ENCODE data around the gene APBB2. TPM values are rescaled to one million over a fixed set of nuclear protein-coding genes. Genes with fewer than 3 reads are reported as not detected.
A peak's percentile ranks its signal among the peaks of the same experiment; 100 is the strongest.

APBB2 gene
- total and polyA plus RNA-seq, 2 of the 4 experiments (the other 2 are of a cell fraction), result 47.9 to 75.5 TPM

GRCh38 chr4:41146716-41147506, 67.4 kb downstream of the APBB2 start:
- peak; percentile 66 for TF ChIP-seq CEBPB (IDR thresholded peaks at IDR 0.05; ENCODE audit: low read depth, low read length)
- TF ChIP-seq CHD1 (IDR thresholded peaks at IDR 0.05; ENCODE audit: low read depth, low read length), result no peak
- H4K91ac ChIP-seq (ENCODE audit: insufficient read depth, low read depth, low read length), result peak overlapping the region; percentile 49
- BruUV-seq (replicated peaks), result no TSS peak
- peaks cover 27 to 48% of the 10 kb centered on the region in 2 experiments for H3K79me1 ChIP-seq (ENCODE audit: low read depth in 1 of 2, low read length in 2 of 2)
- peak overlapping the region; percentile 34; the same call in 1 of the 2 replicates for H3K56ac ChIP-seq (ENCODE audit: extremely low read depth, insufficient read depth, low read length)
- H4K20me1 ChIP-seq (ENCODE audit: insufficient read depth, low read length), result no peaks in the 10 kb centered on the region
- H2BK5ac ChIP-seq (ENCODE audit: low read depth, low read length, poor library complexity, severe bottlenecking), result peak overlapping the region; percentile 65
- intact Hi-C loops (cut with micrococcal nuclease), result loop anchor here (10.0 kb wide), 1 partner anchor 222 kb away; no protein-coding TSS in a partner anchor
- POLR2A ChIA-PET (ENCODE audit: unreplicated experiment), result interaction anchor here (0.6 kb wide), 1 partner anchor 13 kb away, joined by 10 read pairs; no protein-coding TSS in a partner anchor
- peak overlapping the region; percentile 11 for H2AK9ac ChIP-seq (replicated peaks; ENCODE audit: low read depth, low read length, poor library complexity)
- in situ Hi-C loops (cut with MboI; ENCODE audit: low sequenced_read_pairs), result no loop called here
- H2BK20ac ChIP-seq (ENCODE audit: low read depth, low read length), result peak overlapping the region; percentile 60
- peak overlapping the region; percentile 50 for H4K5ac ChIP-seq (ENCODE audit: low read depth, low read length)
- peak overlapping the region; percentile 41; the same call in 2 of the 3 replicates for H2BK15ac ChIP-seq (ENCODE audit: low read depth, low read length)
- peak overlapping the region; percentile 33; the same call in 1 of the 2 replicates for H3K9ac ChIP-seq (ENCODE audit: low read depth, low read length)
- H2AFZ ChIP-seq (replicated peaks; ENCODE audit: low read length, poor library complexity), result peak overlapping the region; percentile 17
- H3K9me1 ChIP-seq (ENCODE audit: insufficient read depth, low read length), result peaks cover 13% of the 10 kb centered on the region
- WGBS, 2 experiments (ENCODE audit: extremely low coverage in 2 of 2, insufficient read length in 1 of 2), result 36% methylated on average over 5 of the region's 14 CpGs; no CpG with 5 or more reads in 1 of the 2 experiments
- H3K27ac ChIP-seq (ENCODE audit: insufficient read depth, low read length), result peak overlapping the region; percentile 41
- peak overlapping the region; percentile 67 for H3K4ac ChIP-seq (ENCODE audit: low read depth, low read length)
- no peaks in the 10 kb centered on the region for H3K9me3 ChIP-seq (ENCODE audit: control insufficient read depth, insufficient read depth, low read length)
- H4K8ac ChIP-seq (ENCODE audit: low read depth in 2 of 2, low read length in 2 of 2), result peak overlapping the region in 1 of 2 experiments; percentile 62; a peak in 3 of 4 replicates
- peak overlapping the region; percentile 55 for H2BK120ac ChIP-seq (ENCODE audit: low read depth, low read length)
- H3K4me3 ChIP-seq (ENCODE audit: insufficient read depth, low read depth, low read length), result no peak overlapping the region; the same call in 1 of the 2 replicates
- peak overlapping the region; percentile 8; the same call in 1 of the 2 replicates for H3K14ac ChIP-seq (replicated peaks; ENCODE audit: low read depth, low read length)
- peak overlapping the region; percentile 58; the same call in 1 of the 2 replicates for H2AK5ac ChIP-seq (ENCODE audit: low read depth, low read length)
- CTCF ChIA-PET, result interaction anchor here (0.6 kb wide), 1 partner anchor 1500 kb away, joined by 3 read pairs; no protein-coding TSS in a partner anchor
- H3K36me3 ChIP-seq (ENCODE audit: control insufficient read depth, insufficient read depth, low read length), result no peaks in the 10 kb centered on the region
- H3K18ac ChIP-seq (ENCODE audit: low read depth, low read length), result peak overlapping the region; percentile 86
- peak overlapping the region; percentile 46 for H3K23ac ChIP-seq (ENCODE audit: low read depth, low read length)
- no peaks in the 10 kb centered on the region for H3K27me3 ChIP-seq (ENCODE audit: control insufficient read depth, insufficient read depth, low read length)
- H3K4me1 ChIP-seq (ENCODE audit: control insufficient read depth, insufficient read depth, low read length), result peaks cover 32% of the 10 kb centered on the region
- DNase-seq, result peak; percentile 54
- dilution Hi-C loops (cut with HindIII; ENCODE audit: low sequenced_read_pairs, unreplicated experiment), result no loop called here
- ATAC-seq (ENCODE audit: low read depth), result 0 out of 2 replicates have a peak, but pooled peaks have one; percentile 18
- peak overlapping the region; percentile 71 for H3K4me2 ChIP-seq (ENCODE audit: low read depth, low read length)

Measured in IMR-90 (cell line).